Colon (tissue), 2 donors: ENCODE data around the gene MEGF6.

ENCODE experiments used
- FAIRE-seq: peaks from 2 replicates; lab custom pipeline; 2012; peaks lifted over from hg19 to GRCh38; lab: Jason Lieb, UNC
- donor health status: control.
- donor health status: control.

MEGF6 gene

DNA sequence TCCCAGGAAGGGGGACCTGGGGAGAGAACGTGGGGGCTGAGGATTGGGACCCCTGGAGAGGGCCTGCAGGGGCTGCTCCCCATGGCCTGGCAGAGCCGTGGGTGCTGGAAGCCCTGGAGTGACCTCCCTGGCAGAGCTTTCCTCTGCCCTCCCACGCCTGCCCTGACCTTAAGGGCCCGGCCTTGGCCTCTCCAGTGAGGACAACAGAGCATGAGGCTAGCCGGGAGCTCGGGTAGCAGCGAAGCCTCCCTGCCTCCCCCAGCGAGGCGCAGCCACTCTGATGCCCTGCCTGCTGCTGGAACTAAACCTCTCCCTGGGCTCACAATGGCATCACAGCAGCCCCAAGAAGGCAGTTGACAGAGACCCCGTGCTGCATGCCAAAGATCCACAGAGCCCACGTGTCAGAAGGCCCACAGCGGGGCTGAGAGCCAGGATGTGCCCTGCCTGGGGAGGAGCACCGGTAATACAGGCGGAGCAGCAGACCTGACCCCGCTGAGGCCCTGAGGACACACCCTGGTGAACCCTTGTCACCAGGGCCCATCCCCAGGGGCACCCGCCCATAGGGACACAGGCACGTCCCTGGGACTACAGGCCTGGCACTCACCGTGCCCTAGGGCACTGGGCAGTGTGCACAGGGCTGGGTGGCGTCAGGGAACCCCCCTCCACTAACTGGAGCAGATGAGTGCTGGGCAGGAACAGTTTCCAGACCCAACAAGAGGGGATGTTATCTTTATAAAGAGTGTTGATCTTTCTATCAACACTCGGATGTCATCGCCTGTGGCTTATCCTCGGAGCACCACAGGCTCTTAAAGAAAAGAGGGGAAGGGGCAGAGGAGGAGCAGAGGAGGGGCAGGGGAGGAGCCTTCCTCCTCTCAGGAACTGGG lies 108.4 kb downstream of the MEGF6 start:
- no peak for FAIRE-seq

DNA sequence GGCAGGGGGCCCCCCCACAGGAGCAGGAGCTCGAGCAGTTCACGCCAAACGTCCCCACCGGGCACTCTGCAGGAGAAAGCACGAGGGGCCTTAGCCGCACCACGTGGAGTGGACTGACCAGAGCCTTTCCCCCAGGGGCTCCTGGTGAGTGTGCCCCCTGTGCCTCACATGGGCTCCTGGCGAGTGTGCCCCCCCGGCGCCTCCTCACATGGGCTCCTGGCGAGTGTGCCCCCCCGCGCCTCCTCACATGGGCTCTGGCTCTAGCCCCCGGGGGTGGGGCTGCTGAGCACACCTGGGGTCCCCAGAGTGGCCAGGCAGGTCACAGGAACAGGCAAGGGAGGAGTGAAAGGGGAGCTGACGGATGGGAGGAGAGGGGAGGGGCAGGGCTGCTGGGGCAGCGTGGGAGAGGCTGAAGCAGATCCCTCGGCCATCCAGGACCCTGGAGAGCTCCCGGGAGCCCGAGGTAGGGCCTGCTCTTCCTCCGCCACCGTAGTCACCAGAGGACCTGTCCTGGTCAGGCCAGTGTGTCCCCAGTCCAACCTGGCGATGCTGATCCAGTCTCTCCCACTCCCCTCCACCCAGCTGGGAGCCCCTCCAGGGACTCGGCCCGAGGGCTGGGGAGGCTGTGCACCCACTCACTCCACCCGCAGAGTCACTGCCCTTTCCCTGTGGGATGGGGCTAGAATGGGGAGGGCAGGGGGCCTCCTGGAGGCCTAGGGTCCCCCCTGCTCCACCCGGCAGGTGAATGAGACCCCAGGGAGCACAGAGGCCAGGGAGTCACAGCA lies 109.3 kb downstream of the MEGF6 start:
- no peak for FAIRE-seq

DNA sequence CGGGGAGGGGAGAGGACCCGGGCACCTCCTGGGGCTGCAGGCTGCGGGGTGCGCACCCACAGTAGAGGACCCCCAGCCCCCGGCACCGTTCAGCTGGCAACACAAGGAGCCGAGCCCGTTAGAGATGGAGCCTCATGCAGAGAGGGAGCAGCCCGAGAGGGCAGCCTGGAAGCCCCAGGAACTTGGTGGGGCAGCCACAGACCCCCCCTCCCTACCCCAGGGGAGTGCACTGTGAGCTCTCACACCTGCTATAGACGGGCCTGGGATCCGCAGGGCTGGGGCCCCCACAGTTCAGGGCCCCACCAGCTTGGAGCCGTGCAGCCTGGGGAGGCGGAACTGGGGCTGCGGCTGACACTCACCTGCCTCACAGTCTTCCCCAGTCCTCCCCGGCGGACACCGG lies 109.9 kb downstream of the MEGF6 start:
- no peak for FAIRE-seq

DNA sequence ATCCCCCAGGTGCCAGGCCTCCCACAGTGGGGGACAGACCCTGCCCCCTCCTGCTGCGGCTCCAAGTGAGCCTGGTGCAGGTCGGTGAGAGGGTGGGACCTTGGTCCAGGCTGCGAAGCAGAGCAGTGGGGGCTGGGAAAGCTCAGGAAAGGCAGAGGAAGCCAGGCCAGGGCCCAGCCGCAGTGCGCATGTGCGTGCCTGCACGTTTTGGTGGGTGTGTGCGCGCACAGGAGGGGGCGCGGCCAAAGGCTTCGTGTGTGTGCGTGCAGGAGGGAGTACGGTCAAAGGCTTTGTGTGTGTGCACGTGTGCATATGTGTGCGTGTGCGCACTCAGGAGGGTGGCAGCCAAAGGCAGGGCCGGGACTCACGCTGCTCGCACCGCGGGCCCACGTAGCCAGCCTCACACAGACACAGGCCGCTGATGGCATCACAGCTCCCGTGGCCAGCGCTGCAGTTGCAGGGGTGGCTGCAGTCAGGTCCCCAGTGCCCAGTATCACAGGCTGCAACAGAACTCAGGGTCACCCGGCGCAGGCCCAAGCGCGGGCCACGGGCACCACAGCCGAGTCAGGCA lies 111.0 kb downstream of the MEGF6 start:
- no peak for FAIRE-seq

DNA sequence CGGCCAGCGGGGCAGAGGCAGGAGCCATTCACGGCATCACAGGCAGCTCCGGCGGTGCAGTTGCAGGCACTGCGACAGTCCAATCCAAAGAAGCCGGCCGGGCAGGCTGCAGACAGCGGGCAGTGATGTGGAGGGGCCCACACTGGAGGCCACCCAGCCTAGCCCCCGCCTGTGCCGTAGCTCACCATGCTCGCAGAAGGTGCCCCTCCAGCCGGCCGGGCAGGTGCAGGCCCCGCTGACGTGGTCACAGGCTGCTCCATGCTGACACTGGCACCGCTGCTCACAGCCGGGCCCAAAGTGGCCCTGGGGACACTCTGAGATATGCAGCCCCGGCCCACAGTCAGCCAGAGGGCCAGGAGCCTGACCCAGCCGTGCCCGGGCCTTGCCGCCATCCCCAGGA lies 111.7 kb downstream of the MEGF6 start:
- FAIRE-seq: no peak

DNA sequence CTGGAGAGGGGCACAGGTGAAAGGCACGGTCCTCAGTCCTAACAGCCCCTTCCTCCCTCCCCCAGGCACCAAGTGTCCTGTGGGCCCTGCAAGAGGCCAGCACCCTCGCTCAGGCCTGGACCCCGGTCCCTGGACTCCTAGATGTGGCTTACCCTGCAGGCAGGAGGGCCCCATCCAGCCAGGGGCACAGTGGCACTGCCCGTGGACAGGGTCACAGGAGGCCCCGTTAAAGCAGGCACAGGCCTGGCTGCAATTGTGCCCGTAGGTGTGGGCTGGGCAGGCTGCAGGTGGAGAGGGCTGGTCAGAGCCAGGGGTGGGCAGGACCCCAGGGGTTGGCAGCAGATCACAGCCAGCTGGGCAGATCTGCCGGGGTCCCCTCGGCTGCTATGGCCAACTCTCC lies 112.3 kb downstream of the MEGF6 start:
- FAIRE-seq: no peak

DNA sequence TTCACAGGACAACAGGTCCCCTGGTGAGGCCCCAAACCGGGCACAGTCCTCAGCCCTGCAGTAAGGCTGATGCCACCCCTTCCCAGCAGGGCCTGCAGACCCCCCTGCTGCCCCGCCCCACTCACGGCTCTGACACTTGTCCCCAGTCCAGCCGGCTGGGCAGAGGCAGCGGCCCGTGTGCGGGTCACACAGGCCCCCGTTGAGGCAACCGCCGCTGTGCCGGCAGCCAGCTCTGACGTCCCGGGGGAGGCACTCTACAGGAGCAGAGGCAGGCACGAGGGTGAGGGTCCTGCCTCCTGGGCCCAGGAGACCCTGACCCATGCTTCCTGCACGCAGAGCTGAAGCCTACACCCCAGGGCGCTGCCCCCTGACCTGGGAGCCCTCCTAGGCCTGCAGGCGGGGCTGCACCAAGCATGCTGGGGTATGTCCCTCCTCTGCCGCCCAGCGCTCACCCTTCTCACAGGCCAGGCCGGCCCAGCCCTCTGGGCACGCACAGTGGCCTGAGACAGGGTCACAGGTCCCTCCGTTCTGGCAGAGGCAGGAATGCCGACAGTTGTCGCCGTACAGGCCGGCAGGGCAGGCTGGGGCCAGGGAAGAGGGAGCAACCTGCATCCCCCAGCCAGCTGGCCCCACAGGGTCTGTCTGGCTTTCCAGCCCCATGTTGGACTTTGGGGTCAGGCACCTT lies 112.9 kb downstream of the MEGF6 start:
- no peak for FAIRE-seq

DNA sequence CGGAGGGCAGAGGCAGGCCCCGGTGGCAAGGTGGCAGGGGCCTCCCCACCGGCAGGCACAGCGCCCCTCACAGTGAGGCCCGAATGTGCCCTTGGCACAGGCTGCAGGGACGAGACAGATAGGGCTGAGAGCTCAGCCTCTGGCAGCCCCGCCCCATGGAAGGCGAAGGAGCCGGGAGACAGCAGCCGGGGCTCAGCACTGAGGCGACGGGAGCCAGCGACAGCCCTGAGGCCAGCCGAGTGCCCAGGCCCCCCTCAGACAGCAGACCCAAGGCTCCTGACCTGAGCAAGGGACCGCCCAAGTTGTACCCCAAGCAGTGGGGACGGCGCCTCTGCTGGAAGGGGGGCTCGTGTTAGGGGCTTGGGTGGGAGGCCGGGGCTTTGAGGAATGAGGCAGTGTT lies 113.8 kb downstream of the MEGF6 start:
- FAIRE-seq: no peak

DNA sequence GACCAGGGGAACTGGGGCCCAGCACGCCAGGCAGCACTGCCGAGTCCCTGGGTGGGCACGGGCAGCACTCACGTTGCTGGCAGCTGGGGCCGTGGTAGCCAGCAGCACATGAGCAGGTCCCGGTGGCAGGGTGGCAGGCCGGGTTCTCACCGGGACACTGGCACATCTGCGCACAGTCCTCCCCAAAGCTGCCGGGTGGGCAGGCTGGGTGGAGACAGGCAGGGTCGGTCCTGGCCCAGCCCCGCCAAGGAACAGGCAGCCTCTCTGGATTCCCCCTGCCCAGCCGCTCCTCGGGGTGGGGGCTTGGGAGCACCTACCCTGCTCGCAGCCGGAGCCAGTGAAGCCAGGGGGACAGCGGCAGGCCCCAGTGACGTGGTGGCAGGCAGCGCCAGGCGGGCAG lies 114.4 kb downstream of the MEGF6 start:
- FAIRE-seq: no peak

DNA sequence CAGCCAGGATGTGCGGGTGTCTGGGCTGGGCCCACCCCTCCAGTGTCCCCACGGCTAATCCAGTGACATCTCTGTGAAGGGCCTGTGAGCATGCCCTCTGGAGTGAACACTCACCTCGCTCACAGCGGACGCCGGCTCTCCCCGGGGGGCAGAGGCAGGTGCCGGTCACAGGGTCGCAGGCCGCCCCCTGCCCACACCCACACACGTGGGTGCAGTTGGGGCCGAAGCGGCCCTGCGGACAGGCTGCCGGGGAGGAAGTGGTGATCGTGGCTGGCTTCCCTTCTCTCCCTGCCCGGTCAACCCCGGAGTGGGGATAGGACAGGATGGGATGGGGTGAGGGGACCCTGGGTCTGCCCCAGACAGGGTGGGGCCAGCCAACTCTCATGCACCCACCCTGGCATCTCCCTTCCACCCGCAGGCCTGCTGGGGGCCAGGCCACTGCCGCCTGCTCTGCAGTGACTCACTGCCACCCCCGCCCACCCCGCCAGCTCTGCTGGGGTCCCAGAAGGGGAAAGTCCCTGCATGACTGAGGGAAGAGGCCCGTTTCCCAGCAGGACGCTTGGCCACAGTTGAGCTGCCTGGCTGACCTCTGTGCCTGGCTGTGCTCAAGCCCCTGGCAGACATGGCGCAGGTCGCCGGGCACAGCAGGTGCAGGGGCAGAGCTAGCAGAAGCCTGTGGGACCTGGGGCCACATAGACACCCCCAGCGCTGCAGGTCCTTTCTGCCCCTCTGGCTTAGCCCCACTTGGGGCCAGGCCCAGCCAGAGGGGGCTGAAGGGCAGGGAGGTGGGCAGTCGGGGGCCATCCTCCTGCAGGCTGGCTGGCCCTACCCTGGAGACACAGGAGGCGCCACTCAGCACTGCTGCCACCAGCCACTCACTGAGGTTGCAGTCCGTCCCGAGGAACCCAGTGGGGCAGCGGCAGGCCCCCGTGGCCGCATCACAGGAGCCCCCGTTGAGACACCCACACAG lies 115.2 kb downstream of the MEGF6 start:
- no peak for FAIRE-seq

DNA sequence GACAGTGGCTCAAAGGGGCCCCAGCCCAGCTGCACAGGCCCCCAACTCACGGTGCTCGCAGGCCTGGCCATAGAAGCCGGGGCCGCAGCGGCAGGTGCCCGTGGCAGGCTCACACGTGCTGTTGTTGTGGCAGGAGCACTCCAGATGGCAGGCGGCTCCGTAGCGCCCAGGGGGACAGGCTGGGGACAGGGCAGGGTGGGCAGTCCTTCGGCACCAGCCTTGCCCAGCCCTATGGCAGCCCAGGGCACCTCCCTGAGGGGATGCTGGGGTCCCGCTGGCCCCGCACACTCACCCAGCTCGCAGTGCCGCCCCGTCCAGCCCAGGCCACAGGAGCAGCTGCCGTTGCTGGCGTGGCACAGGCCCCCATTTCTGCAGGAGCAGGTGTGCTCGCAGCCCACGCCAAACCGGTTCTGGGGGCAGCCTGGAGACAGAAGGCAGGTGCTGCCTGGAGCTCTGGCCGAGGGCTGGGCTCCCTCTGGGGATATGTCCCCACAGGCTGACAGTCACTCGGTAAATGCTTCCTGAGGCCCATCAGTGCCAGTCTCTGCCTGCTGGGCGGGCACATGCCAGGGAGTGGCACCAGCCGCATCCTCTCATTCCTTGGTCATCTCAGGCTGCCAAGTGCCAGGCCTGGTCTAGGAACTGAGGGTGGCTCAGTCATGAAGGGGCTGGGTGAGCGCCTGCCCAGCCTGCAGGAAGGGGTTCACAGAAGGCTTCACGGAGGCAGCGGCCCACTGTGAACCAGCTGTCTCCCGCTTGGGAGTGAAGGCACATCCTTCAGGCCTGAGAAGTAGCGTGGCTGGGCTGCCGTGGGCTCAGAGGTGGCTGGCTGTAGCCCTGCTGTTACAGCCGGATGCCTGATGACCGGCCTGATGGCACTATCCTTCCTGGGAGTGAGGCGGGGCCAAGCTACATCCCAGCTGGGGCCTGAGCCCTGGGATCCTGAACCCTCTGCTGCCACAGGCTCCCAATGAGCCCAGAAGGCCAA lies 116.7 kb downstream of the MEGF6 start:
- FAIRE-seq: no peak

DNA sequence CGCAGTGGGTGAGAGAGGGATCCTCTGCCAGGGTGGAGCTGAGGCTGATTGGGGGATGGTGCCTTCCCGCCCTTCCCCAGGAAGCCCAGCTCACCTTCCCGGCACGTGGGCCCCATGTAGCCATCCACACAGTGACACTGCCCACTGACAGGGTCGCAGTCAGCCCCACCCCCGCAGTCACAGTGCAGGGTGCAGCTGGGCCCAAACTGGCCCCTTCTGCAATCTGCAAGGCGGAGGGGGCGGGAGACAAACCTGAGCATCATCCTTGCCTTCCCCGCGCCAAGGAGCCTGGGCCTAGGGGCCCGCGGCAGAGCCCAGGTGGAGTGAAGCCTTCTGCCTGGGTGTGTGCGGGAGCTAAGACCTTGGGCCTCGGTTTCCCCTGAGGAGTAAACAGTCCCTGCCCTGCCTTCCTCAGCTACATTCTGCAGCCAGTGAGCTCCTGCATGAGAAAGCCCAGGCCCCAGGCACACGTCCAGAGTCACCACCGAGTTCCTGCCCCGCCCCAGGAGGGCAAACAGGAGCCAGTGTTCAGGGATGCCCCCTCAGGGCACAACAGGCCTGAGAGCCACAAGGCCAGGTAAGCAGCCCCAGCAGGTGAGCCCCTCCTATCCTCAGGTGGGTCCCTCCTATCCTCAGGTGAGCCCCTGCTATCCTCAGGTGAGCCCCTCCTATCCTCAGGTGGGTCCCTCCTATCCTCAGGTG lies 118.6 kb downstream of the MEGF6 start:
- FAIRE-seq: no peak

DNA sequence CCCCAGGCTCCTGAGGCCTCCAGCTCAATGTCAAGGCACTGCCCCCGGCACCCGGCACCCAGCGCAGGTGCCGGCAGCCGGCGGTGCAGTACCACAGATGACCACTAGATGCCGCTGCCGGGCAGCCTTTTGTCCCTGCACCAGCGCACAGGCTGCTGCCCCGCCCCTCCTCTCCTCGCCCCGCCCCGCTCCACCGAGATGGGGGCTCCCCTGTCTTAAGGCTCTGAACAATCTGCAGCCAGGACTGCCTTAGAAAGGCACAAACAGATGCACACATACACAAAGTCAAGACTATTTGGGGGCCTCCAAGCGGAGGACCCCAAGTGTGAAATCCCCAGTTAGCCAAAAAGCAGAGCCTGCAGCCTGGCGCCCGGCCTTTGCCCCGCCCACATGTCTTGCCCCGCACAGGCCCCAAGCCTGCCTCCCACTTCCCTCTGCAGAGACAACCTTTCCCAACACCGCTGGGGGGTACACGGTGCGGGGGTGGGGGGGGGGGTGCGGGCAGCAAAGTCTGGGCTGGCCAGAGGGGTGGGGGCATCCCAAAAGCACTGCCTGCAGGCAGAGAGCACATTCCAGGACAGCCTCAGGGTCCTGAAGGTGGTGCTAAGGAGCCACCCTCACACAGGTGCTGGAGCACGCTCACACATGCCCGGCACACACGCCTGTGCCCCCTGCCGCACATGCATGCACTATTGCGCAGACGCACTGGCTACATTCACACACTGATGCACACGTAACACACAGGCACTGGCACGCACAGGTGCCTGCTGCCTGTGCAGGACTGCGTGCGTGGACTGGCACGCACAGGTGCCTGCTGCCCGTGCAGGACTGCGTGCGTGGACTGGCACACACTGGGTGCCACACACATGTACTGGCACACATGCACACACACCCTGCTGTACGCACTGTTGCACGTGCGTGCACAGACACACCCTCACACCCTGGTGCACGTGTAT lies 119.7 kb downstream of the MEGF6 start:
- no peak for FAIRE-seq

DNA sequence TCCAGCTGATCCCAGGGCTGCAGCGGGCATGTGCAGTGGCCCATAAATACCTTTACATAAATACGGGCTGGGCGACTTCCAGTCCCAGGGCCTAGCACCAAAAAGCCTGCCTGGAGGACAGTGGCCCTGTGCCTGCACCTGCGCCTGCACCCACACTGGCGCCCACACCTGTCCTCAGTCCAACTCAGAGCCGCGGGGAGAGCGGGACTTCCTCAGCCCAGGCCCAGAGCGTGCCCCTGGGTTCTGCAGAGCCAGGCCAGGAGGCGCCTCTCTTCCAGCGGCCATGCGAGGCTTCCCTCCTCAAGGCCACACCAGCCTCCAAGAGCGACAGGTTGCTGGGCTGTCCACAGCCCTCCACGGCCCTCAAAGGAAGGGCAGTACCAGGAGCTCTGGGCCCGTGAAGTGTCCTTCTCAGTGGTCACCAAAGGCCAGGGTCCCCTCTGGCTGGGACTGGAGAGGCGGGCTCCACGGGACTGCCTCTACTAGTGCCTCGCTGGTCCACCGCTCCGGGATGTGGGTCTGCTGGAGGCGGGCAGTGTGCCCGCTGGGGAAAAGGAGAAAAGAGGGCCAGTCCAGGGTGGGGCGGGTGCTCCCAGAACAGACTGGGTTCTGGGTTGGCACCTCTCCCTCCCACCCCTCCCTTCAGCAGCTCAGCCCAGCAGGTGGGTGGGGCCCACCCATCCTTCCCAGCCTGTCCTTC lies 121.1 kb downstream of the MEGF6 start:
- no peak for FAIRE-seq

DNA sequence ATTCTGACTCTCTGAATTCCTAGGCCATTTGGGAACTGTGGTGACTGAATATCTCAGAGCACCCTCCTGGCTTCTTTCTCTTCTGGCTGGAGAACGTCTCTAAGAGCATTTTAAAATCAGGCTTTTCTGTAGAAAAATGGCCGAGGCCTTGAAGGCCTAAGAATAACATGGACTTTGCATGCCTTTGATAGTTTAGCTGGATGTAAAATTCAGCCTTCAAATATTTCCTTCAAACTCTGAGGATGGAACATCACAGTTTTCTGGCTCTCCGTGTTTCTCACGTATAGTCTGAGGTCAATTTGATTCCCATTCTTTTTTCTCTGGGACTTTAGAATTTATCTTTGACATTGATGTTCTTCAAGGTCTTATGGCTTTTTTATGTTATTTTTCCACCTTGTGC lies 122.9 kb downstream of the MEGF6 start:
- no peak for FAIRE-seq

DNA sequence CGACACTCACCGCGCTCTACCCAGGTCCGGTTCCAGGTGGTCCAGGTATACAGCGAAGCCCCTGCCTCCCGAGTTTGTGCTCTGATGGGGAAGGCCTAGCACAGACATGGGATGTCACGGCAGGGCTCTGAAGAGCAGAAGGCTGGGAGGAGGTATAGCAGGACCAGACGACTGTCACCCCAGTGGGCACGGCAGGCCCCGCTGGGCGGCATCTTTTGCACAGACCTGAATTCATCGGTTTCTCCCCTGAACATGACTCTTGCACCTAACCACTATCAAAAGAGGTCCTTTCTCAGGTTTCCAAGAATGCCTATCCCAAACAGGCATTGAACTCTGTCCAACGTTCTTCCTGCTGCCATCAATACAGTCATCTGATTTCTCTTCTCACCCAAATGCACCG lies 126.3 kb downstream of the MEGF6 start:
- no peak for FAIRE-seq

DNA sequence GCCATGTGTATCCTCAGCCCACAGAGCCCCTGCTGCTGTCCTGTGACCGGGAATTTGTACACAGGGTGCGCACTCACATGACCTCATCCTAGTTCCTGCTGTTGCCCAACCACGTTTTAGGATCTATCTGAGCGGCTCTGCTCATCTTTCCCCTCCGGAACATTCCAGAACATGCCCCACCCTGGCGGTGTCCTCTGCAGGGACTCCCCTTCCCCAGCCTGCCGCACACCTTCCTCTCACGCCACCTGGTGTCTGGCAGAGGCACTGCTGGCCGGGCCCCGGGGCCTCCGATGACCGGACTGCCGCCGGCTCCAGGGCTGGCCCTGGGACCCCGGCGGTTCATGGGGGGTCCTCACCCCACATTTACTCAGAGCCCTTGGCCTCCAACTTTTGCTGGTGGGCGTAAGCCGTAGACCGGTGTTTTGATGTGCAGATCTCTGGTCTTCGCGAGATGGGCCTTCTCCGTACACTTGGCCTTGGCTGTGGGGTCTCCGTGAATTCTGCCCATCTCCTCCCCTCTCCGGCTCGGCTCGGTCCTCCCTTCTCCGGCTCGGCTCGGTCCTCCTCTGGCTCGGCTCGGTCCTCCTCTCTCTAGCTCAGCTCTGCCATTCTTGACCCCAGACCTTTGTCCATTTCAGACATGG lies 127.4 kb downstream of the MEGF6 start:
- no peak for FAIRE-seq
